RPMI7951 (cell line): ENCODE data around the gene TRRAP. TPM values are rescaled to one million over a fixed set of nuclear protein-coding genes. Genes with fewer than 3 reads are reported as not detected.
"Not testable (repeated sequence)": the region's sequence is repeated elsewhere in the genome, so short reads cannot be mapped to it uniquely, and the experiment has no call there.

Experiments used
- DNase-seq: peaks from one replicate; pipeline ENCODE4 v3.0.0-alpha.2; 2012; ENCODE audit warnings: low read depth
- total RNA-seq: library from RNA; depleted of rRNA; stranded (reverse); fragments of >200 nt; shearing (Covaris generic); gene quantifications from 2 replicates; pipeline ENCODE4 v1.2.3, GENCODE V29; 2014; rRNA removed

TRRAP gene
- total RNA-seq, result 9.5 and 10.1 TPM in 2 replicates

DNA sequence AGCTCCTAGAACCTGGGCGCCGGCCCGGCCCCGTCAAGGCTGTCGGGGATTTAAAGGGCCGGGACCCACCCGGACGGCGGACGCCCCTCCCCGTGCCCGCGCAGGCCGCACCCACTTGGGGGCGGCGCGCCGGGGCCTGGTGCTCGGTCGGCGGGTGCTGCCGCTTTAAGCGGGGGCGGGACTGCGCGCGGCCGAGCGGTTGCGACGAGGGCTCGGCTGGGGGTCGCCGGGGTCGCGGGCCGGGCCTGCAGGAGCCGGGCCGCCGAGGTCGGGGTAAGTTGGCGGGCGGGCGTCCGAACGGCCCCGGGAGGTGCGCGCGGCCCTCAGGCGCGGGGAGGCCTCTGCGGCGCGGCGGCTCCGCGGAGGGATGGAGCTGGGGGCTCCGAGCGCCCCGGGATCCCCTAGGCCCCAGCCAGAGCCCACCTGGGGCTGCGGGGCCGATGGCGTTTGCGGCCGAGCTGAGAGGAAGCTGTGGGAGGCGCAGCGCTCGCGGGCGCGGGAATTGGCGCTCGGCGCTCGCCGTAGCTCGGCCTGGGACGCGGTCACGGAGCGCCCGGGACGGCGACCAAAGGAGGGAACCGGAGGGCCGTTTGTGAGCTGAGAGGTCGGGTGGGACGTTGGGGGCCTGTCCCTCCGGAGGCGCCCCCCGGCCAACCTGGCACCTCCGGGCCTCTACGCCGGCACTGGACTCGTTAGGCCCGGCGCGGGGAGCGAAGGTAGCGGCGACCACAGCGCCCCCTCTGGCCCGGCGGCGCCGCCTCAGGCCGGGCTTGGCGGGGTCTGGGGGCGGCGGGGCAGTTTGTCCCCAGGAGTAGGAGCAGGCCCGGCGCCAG, at the start of gene TRRAP:
Gene TRRAP, plus strand, starts transcription at position 168 of the 833 bp plus-strand sequence. CDS start 2,619 bp downstream, outside the sequence.
- peak; percentile 71 for DNase-seq

DNA sequence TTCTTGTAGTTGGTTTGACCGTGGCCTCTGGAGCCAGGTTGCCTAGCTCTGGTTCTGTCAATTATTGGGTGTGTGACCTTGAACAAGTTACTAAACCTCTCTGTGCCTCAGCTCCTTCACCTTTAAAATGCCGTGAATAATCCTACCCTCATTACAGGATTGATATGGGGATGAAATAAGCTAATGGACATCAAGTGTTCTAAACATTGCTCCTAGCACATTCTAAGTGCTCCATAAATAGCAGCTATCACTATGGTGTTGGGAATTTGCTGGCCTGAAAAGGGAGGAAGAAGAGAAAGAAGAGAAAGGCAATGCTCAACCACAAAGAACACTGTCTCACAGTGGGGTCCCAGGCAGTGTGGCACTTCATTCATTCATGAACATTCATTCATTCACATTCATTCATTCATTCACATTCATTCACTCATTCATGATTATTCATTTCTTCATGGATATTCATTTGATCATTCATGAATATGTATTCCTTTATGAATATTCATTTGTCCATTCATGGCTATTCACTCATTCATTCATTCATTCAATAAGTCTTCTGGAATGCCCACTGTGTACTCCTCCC, 47.3 kb upstream of the TRRAP start:
- no peak for DNase-seq

DNA sequence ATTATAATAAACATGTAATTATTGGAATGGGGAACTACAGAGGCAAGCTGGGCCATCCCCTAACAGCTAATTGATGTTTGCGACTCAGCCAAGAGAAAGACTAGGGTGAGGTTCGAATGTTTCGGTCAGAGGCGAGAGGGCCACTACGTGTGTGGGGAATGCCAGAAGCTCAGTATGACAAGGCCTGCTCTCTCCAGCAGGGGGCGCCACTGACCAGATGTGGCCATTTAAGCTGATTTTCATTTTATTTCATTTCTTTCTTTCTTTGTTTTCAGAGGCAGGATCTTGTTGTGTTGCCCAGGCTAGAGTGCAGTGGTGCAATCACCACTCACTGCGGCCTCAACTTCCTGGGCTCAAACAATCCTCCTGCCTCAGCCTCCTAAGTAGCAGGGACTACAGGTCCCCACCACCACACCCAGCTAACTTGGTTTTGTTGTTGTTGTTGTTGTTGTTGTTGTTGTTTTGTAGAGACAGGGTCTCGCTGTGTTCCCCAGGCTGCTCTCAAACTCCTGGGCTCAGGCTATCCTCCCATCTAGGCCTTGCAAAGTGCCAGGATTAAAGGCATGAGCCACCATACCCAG, 46.6 kb upstream of the TRRAP start:
- no peak for DNase-seq

- DNase-seq, result no peak
Measured at GRCh38 chr7:98833022-98833421, 45.3 kb upstream of the TRRAP start.

GRCh38 chr7:98834949-98835348, 43.4 kb upstream of the TRRAP start:
- DNase-seq, result no peak

GRCh38 chr7:98836811-98837629, 41.3 kb upstream of the TRRAP start:
- no peak for DNase-seq

GRCh38 chr7:98837630-98837972, 40.7 kb upstream of the TRRAP start:
- no peak for DNase-seq

GRCh38 chr7:98840096-98840495, 38.2 kb upstream of the TRRAP start:
- DNase-seq, result no peak

GRCh38 chr7:98840722-98841121, 37.6 kb upstream of the TRRAP start:
- peak; percentile 48 for DNase-seq

DNA sequence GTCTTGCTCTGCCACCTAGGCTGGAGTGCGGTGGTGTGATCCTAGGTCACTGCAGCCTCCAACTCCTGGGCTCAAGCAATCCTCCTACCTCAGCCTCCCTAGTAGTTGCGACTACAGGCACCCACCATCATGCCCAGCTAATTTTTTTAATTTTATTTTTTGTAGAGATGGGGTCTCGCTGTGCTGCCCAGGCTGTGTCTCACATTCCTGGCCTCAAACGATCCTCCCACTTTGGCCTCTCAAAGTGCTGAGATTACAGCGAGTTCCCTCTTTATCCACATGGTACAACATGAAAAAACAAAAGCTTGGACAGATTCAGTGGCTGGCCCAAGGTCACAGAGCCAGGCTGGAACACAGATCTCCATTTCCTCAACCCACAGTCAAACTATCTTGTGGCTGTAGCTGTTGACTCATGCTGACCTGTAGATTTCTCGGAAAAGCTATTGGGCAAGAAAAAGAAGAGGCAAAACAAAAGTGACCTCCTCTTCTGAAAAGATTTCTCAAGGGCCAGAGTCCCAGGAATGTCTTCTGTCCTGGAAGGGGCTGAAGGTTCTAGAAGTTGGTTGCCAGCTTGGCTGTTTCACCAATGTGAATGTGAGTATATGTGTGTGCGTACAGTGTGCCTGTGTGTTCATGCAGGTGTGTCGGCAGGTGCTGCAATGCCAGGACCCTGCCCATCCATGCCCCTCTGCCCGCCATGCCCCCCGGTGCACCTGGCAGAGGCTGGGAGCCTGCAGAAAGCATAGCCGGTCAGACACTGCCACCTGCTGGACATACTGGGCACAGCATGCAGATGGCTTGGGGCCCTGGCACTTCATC, 36.9 kb upstream of the TRRAP start:
- DNase-seq, result peak; percentile 56

DNA sequence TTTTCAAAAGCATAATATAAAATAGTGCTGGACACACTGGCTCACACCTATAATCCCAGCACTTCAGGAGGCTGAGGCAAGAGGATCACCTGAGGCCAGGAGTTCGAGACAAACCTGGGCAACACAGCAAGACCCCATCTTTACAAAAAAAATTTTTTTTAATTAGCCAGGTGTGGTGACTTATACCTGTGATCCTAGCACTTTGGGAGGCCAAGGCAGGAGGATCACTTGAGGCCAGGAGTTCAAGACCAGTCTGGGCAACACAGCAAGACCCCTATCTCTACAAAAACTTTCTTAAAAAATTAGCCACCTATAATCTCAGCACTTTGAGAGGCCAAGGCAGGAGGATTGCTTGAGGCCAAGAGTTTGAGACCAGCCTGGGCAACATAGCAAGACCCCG, 35.8 kb upstream of the TRRAP start:
- not testable (repeated sequence) for DNase-seq

GRCh38 chr7:98848918-98849317, 29.4 kb upstream of the TRRAP start:
- no peak for DNase-seq

GRCh38 chr7:98852826-98853225, 25.5 kb upstream of the TRRAP start:
- peak; percentile 42 for DNase-seq

DNA sequence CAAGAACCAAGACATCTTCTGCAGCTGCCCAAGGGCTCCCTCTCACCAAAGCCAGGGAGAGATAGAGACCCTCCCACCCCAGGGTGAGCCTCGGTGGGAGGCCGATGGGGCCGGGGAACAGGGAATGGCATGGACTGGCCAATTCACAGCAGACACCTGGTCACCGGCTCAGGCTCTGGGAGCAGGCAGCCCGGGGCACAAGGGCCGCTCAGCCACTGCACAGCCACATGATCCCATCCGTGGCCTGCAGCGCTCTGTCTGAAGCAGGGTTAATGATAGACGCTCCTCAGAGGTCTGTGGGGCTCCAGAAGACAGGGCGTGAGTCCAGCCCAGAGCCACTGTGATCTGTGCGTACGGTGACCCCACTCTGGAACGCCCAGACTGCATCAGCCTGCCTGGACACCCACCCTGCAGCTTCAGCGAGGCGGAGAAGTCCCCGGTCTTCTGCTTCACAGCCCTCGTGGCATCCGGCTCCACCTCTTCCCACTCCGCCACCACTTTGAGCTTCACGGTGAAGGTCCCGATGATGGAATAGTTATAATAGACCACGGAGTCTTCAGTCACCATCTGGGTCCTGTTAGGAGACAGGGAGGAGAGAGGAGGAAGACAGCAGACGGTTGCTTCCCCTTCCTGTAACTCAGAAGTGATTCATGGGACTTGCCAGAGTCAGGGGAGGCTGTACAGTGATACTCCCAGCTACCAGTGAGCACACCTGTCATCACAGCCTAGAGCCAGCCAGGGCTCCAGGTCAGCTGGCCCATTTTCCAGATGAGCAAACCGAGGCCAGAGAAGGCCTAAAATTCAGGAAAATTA, 22.5 kb upstream of the TRRAP start:
- DNase-seq, result peak; percentile 60

DNA sequence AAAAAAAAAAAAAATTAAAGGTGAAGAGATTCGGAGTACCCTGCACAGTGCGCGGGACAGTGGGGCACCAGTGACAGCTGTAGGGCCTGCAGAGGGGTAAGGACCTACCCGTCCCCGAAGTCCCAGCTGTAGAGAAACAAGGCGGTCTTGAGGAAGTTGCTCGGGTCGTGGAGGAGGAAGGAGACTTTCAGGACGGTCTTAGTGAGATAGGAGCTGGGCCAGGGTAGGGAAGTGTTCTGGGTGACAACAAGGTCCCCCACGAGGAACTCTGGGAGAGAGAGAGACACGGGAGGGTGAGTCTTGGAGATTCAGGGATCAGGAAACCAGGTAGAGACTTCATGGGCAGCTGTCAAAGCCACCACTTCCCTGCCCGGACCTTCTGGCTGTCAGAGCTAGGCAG, 18.3 kb upstream of the TRRAP start:
- DNase-seq, result no peak

- no peak for DNase-seq
Measured at GRCh38 chr7:98862203-98862602, 16.1 kb upstream of the TRRAP start.

DNA sequence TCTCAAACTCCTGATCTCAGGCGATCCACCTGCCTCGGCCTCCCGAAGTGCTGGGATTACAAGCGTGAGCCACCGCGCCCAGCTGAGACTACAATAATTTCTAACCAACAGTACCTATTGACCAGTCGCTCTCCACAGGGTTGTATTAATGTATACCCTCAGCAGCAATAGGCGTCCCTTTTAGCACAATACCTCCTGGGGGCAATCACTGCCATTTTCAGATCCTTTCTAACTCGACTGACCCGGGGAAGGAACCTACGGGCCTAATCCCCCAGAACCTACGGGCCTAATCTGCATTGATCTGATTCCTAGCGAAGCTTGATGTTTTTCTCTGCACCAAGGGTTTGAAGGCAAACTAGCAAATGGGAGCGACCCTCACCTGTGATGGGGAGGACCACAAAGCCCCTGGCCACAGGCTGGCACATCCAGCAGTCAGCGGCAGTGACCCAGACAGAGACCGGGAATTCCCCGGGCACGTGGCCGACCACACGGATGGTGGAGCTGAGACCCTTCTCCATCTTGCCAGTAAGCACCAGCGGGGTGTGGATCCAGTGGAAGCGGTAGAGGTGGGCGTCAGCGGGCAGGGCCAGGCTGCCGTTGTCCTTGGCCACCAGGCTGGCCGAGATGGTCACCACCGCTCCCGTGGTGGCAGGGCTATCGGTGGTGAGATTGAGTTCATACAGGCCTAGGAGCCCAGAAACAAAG, 15.5 kb upstream of the TRRAP start:
- DNase-seq, result no peak

GRCh38 chr7:98863601-98864000, 14.7 kb upstream of the TRRAP start:
- DNase-seq, result no peak

DNA sequence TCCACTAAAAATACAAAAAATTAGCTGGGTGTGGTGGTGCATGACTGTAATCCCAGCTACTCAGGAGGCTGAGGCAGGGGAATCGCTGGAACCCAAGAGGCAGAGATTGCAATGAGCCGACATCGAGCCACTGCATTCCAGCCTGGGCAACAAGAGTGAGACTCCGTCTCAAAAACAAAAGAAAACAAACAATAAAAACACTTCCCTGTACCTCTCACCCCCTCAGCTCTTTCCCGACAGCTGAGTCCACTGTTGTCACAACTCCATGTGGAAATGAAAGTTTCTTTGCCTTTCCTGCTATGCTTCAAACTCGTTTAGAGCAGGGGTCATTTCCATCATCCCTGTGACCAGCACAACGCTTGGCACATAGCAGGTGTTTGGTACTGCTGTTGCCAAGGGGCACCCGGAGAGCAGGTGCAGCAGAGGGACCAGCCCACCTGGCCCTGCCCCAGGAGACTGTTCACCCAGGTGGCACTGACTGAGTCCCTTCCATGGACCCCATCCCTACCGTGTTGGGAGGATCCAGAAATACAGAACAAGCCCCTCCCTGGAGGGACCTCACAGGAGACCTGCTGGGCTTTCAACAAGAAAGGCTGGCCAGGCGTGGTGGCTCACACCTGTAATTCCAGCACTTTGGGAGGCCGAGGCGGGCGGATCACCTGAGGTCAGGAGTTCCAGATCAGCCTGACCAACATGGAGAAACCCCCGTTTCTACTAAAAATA, 13.4 kb upstream of the TRRAP start:
- no peak for DNase-seq
